HG02610 (cell line): Measurements from ENCODE around the gene CAMTA1.

Experiments used
- ATAC-seq: cut with Tn5 transposase; IDR thresholded peaks from one replicate; pipeline ENCODE4 v1.9.1; 2021; ENCODE audit warnings: mild to moderate bottlenecking, moderate library complexity; ENCODE audit not compliant: unreplicated experiment

The CAMTA1 gene

DNA sequence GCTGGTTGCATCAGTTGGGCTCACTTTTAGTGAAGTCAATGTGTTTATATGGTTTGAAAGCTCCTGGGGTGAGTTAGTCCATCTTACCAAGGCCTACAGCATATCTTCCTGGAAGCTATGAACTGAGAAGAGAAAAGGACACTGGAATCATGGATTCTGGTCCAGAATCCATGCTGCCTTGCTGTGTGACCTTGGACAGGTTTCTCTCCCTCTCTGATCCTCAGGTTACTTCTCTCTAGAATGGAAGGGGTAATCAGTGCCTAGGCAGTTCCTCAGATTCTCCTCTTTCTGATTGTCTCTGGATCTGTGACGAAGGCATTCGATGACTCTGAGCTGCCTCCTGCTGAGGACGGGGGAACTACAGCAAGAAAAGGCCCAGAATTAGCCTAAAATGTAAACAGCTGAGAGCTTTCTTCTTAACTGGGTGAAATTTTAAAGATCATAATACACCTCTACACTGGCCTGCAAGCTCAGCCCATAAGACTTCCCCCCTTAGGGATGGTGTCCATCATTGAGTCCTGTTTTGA, 560.9 kb downstream of the CAMTA1 start:
- ATAC-seq, result no peak

DNA sequence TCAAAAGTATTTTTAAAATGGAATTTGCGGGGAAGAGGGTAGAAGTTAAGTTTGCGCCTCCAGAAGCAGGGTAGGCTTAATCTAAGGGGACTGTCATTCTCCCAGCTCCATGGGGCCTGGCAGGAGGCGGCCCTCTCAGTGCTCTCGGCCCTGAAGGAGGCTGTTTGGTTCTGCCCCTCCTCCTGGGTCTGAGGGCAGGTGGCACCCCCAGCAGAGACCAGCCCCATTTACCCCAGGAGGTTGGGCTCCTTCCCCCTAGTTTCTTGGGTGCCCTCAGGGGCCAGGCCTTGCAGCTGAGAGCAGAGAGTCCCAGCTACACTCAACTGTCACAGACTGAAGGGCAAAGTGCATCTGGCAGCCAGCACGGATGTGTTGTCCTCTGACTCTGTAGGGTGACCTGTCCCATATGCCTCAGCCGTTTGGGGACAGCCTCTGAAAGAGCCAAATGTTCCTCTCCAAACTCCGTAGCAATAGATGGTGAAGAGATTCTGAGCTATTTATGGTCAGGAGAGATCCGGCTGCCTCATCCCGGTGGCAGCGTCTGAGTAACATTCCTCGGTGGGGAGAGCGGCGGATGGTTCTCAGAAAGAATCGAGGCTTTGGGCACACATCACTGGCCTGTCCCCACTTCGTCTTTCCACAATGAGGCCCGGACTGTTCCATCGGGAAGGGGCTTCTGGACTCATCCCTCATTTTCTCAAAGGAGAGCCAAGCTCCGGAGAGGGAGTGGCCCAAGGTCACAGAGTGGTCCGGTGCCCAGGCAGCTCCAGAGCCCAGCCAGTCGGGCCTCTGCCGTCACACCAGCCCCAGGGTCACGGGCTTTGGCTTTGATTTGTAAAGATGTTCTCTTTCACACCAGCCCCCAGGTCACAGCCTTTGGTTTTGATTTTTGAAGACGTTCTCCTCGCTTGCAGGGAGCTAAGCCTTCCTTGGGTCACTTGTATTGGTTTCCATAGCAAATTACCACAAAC, 561.6 kb downstream of the CAMTA1 start:
- no peak for ATAC-seq

DNA sequence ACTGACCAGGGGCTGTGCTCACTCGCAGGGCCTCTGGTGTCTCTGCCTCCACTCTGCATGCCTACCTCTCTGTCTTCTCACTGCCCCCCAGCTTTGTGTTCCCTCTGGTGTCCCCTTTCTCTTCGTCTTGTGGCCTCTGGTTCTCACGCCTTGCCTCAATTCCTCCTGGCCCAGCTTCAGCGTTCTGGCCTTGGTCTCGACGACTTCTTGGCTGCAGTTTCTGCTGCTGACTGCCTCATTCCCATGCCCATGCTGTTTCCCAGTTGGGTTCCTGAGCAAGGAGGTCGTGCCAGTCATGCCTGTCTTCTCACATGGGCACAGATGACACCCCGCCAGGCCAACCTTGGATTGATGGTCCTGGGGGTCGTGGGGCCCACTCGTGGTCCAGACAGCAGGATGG, 562.8 kb downstream of the CAMTA1 start:
- no peak for ATAC-seq

DNA sequence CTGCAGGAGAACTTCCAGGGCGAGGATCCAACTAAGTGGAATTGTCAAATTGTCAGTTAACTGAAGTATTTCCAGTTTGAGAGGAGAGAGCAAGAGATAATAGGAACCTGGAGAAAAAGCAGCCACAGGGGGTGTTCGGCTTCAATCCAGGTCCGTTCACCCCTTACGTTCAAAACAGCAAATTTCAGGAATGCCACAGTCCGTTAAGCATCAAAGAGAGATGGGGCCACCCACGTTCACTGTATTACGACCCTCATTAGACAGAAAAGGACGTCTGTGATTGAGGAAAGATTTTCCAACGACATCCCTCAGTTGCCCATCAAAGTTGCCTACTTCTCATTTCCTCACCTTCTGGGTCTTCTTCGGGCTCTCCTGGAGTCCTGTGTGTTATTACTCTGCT, 563.3 kb downstream of the CAMTA1 start:
- no peak for ATAC-seq

DNA sequence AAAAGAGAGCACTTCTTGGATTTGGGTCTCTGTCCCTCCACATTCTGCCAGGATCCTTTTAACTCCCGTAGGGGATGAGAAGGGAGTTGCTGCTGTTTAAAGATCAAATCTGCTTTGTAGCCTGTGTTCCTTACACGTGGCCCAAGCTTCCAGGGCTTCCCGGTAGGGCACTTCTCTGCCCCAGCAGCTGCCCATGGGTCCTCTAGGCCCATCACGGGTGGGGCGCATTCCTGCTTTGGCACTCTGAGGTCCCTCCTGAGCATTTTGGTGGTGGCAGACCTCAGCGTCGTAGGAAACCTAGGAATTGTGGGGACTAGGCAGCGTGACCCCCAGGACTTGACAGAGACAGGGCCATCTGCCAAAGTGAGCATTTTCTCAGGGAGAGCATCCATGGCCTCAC, 565.5 kb downstream of the CAMTA1 start:
- ATAC-seq, result no peak

DNA sequence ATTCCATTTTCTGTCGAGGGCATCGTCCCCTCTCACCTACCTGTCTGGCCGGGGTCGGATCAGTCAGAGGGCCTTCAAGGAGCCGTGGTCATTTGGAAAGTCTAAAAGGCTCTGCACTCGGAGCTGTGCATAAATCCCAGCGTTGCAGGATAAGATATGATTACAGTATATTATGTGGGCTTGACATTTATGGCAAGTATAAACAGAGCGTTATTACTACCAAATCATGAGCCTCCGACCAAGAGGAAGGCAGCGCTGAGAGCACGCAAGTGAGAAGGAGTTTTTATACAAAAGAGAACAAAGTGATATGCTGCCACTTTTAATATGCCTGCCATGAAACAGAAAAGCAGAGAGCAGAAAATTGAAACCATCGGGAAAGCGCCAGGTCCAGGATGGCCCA, 566.4 kb downstream of the CAMTA1 start:
- no peak for ATAC-seq

DNA sequence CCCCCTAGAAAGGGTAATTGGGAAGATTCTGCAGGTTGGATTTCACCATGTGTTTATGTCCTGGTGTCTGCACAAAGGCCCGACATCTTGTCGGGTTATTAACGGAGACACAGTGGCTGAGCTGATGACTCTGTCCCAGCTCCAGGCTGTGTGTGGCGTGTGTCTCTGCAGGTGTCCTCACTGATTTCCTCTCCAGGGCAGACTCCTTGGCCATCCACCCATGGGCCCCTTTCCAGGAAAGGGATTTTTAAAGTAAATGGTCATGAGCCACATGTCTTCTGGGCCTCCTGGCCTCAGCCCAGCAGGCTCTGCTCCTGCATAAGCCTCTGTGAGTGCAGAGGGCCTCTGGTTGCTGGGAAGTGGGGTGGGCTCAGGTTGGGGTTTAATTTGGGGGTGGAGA, 567.1 kb downstream of the CAMTA1 start:
- ATAC-seq, result no peak

DNA sequence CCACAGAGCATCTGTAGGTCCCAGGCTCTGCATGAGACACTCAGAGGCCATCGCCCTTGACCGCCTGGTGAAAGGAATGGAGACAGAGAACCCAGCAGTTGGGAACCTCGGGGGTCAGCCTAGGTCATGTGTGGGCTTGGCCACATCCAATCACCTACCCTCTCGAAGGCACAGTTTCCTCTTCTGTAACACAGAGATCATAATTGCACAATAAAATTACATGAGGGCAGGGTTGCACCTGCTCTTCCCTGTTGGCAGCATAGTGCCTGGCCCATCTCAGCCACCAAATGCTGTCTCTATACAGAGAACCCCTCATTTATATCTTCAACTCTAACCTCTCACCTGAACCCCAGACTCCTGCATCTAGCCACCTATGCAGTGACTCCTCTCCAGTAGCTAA, 567.7 kb downstream of the CAMTA1 start:
- ATAC-seq, result no peak

DNA sequence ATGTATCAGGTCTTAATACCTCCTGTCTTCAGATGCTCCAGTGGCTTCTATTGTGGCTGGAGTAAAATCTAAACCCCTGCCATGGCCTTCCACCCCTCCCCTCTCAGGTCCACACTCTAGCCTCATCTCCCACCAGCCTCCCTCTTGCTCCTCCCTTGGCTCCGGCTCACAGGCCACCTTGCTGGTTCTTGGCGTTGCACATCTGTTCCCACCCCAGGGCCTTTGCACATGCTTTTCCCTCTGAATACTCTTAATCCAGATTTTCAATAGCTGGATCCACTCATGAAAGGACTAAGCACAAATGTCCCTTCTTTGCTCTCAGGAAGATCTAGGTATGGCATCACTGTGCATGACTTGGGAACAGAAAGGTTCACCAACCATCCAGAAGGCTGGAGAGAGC, 570.4 kb downstream of the CAMTA1 start:
- ATAC-seq, result no peak

DNA sequence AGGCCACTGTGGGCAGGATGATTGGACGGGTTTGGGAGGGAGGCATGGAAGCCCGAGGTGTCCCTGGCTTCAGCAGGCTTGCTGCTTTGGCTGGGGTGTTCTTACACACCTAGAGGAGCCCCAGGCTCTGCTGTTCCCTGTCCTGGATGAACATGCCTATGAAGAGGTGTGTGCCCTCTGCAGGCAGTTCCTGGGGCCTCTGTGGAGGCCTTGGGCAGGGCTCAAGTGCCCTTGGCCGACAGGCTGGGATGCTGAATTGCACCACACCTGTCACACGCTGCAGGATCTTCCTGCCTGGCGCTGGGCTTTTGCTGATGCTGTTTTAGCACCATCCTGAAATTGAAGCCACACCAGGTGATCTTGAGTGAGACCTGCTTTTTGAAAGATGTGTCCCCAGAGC, 570.8 kb downstream of the CAMTA1 start:
- no peak for ATAC-seq

DNA sequence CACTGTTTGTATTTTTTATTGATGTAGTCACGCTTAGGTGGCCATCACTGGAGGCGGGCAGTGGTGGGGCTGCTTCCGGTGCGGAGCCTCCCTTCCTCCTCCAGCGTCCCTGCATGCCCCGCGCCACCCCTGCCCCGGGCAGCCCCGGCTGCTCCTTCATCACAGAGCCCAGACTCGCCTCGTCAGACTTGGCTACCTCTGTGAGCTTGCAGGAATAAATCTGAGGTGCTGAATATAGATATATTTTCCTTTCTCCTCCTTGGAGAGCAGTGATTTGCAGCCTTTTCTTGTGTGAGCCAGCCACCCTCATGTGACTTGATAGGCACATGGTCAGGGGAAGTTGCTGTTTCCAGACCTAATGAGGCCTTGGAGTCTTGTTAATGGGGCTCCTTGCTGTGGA, 573.2 kb downstream of the CAMTA1 start:
- ATAC-seq, result no peak

DNA sequence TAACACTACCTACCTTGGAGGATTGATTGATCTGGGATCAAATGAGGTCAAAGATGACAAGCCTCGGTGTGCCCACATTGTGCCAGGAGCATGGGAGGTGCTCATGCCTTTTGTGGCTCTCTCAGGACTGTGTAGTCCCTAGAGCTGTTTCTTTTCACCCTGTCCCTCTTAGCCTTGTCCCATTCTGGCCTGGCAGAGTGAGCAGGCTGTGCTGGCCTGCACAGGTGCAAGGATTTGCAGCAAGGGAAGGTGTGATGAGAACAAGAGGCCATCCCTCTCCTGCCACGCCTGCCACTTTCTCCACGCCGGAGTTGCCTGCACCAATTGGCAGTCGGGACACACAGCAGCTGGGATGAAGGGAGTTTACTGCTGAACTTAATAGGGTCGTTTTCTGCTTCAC, 575.3 kb downstream of the CAMTA1 start:
- no peak for ATAC-seq

DNA sequence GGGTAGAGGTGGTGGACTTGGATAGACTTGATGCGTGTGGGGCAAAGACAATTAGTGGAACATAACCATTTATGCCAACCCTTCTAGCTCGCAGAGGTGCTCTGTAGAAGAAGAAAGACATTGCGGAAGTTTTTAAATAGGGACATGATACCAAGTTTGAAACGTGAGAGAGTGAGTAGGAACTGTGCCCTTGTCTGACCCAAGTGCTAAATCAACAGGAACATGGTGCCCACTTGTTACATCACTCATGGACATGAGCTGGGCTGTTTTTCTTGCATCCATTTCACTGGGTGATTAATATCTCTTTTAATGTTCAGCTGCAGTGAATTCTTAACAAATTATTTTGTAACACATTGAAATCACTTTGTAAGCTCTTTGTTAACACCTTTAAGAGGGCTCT, 577.7 kb downstream of the CAMTA1 start:
- ATAC-seq, result no peak

DNA sequence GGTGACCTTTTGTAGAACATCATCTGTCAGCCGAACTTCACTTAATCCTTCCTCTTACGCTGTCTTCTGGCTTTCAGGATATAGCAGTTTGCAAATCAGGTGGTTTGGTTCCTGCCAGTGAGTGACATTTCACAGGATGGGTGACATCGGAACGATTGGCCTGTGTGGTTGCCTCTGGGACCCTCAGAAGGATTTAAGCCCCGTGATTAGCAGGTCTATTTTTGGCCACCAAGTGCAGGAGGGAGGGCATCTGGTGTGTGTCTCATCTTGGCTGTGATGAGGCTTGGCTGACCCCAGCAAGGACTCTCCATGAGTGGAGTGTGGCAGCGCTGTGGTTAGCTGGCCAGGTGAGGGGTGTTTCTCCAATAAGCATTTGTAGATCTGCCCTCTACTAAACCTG, 578.2 kb downstream of the CAMTA1 start:
- no peak for ATAC-seq

DNA sequence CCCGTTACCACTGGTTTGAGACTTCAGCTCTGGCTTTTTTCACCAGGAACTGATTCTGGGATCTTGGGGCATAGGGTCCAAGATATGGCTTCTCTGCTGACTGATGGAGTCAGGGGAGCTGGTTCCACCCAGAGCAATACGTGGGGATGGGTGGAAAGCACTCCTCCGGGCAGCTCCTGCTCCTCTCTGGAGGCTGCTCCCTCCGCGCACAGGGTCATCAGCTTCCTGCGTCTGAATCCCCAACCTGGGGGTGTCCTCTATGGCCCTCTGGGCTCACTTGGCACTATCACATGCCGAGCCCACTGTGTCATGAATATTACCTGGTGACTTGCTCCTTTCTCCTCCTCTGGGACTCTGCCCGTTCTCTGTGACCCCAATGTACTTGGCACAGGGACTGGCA, 580.5 kb downstream of the CAMTA1 start:
- no peak for ATAC-seq

DNA sequence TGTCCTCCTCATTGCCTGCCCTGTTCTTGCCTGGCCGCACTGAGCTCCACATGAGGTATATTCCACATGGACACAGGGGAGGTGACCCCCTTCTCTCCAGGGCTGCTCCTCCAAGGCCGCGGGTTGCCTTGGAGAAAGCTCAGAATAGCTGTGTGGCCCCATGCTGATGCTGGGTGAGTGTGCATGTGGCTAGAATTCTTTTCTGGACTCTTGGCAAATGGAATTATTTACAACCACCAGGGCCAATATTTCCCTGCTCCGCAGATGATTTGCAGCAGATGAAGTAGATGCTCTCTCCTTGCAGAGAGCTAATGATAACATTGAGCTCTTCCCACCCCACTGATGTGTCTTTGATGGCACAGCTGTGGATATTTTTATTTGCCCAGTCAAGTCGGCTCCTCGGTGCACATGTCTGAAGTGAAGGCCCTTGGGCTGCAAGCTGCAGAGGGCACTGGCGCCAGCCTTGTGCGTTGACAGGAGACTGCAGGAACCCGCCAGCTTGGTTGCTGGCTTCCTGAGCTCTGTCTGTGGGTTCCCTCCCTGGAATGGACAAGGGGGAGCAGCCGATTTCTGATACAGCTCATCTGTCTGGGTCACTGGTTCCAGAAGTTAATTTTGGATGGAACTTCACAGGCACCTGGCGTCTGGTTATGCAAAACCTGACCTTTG, 581.2 kb downstream of the CAMTA1 start:
- ATAC-seq, result no peak

DNA sequence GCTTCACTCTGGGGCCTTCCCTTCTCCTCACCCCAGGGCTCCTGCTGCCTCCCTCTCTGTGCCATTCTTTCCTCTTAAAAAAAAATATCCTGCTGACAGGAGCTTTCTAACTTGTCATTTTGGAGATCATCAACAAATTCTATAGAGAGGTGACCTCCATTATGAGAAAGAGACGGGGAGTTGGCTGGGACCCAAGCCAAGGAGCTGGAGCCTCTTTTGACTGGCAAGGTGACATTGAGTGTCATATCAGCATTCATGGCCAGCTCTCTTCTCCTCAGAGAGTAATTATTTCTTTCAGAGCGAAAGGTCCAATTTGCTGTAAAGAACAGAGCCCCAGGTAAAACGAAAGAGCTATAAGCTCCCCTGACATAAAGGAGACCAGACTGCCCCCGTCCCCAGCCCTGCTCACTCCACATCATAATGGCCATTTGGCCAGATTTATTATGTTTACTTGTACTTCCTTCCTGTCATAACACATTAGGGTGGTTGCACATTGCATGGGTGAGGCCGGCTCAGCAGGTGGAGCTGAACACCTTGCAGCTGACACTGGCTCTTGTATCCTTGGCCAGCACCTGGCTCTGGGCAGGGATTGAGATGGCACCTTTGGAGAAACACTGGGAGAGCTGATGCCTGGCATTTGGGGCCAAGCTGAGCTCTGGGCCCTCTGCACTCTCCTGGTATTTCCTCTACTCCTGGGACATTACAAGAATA, 581.9 kb downstream of the CAMTA1 start:
- no peak for ATAC-seq

DNA sequence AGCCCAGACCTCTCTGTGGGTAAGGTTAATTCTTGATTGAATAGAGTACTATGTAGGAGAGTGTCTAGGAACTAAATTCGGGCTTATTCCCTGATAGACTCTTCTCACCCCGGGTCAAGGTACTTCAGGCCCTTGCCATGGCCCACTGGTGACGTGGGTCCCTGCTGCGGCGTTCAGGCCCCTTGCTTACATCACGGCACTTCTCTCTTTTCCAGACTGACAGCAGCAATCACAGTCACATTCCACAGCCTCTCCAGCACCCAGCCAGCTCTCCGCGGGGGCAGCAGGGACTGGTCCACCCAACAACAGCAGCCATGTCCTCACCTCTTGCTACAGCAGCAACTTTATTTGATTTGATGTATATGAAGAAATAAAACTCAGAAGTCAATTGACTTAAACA, 584.6 kb downstream of the CAMTA1 start:
- no peak for ATAC-seq

DNA sequence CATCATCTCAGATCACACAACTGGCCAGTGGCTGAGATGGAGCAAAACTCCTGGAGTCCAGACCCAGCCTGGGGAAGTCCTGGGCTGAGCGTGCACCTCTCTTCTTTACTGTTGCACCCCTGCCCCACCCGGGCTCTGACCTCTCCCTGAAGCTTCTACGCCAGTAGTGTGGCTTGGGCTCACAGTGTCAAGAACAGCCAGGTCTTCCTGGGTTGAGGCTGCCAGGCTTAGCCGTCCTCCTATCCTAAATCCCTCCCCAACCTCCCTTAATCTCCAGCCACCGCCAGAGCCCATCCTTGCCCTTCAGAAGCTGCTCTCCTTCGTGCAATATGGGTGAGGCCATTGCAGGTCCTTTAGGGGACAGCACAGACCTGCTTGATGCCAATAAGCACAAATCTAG, 586.7 kb downstream of the CAMTA1 start:
- no peak for ATAC-seq

DNA sequence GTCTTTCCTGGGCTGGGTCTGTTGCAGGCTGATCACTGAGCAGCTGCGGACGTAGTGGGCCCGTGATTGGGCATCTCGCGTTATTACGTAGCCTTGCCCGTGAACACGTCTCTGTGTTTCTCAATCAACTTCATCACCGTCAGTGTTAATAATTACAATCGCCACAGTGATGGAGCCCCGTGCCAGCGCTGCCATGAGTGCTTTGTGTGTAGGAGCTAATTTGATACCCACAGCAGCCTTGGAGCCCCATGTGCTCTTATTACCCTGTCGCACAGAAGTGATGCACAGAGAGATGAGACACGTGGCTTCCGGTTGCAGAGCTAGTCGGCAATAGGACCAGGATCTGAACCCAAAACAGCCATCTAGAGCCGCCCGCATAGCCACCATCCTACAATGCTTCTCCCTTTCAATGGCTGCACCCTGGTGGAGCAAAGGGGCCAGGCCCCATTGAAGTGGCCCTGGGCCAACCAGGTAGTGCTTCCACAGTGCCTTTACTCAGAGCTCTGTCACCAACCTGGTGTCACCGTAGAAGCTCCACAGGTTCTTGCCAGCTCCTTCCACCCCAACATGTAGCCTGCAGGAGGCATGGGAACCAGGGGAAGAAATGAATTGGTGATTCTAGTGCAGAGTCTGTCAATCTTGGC, 587.3 kb downstream of the CAMTA1 start:
- no peak for ATAC-seq

DNA sequence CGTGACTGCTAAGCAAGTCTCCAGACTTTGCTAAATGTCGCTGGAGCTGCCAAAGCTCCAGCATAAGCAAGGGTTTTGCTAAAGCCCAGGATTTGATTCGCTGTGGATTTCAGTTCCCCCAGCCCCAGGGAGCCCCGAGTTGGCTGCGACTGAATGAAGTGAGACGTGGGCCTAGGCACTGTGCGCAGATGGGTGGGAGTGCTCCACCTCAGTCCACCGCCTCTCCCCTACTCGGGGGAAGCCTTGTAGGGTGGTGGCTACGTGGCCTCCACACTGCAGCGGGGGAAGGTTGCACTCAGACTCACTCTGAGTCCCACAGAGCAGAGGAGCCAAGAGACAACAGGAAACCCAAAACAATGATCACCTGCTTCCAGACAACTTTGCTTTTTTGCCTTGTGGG, 588.0 kb downstream of the CAMTA1 start:
- ATAC-seq, result no peak
